ENCODE data around the gene KDM2B. TPM values are rescaled to one million over a fixed set of nuclear protein-coding genes. Genes with fewer than 3 reads are reported as not detected.

The KDM2B gene
- total and polyA plus RNA-seq, 2 experiments from 2014 or later = 59.4 to 161 TPM

- no peaks in the 10 kb centered on the region for H3K27me3 ChIP-seq (ENCODE audit: insufficient read depth)
- TF ChIP-seq STAT1 (IDR thresholded peaks at IDR 0.05; ENCODE audit: unreplicated experiment) = no peak
- TF ChIP-seq EZH2phosphoT487 (IDR thresholded peaks at IDR 0.05; ENCODE audit: unreplicated experiment) = no peak
- TF ChIP-seq, protein P1, sequence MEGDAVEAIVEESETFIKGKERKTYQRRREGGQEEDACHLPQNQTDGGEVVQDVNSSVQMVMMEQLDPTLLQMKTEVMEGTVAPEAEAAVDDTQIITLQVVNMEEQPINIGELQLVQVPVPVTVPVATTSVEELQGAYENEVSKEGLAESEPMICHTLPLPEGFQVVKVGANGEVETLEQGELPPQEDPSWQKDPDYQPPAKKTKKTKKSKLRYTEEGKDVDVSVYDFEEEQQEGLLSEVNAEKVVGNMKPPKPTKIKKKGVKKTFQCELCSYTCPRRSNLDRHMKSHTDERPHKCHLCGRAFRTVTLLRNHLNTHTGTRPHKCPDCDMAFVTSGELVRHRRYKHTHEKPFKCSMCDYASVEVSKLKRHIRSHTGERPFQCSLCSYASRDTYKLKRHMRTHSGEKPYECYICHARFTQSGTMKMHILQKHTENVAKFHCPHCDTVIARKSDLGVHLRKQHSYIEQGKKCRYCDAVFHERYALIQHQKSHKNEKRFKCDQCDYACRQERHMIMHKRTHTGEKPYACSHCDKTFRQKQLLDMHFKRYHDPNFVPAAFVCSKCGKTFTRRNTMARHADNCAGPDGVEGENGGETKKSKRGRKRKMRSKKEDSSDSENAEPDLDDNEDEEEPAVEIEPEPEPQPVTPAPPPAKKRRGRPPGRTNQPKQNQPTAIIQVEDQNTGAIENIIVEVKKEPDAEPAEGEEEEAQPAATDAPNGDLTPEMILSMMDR (conservative IDR thresholded peaks at IDR 0.05; ENCODE audit: low read depth in 2 of 2) = no peak
- no peak for TF ChIP-seq POLR2AphosphoS5 (IDR thresholded peaks at IDR 0.05; ENCODE audit: low read depth)
- TF ChIP-seq, protein P2, sequence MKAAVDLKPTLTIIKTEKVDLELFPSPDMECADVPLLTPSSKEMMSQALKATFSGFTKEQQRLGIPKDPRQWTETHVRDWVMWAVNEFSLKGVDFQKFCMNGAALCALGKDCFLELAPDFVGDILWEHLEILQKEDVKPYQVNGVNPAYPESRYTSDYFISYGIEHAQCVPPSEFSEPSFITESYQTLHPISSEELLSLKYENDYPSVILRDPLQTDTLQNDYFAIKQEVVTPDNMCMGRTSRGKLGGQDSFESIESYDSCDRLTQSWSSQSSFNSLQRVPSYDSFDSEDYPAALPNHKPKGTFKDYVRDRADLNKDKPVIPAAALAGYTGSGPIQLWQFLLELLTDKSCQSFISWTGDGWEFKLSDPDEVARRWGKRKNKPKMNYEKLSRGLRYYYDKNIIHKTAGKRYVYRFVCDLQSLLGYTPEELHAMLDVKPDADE (IDR thresholded peaks at IDR 0.05) = no peak
- no peak for TF ChIP-seq REST (IDR thresholded peaks at IDR 0.05; ENCODE audit: unreplicated experiment)
- TF ChIP-seq ZNF462 (CRISPR knock-in tag; IDR thresholded peaks at IDR 0.05) = no peak
- no peak for TF ChIP-seq ZNF114 (CRISPR knock-in tag; IDR thresholded peaks at IDR 0.05)
- no peak for TF ChIP-seq ZNF331 (CRISPR knock-in tag; IDR thresholded peaks at IDR 0.05; ENCODE audit: low read depth)
- no peak for TF ChIP-seq EZH2 (IDR thresholded peaks at IDR 0.05; ENCODE audit: low read depth, unreplicated experiment)
- TF ChIP-seq JUNB (IDR thresholded peaks at IDR 0.05; ENCODE audit: unreplicated experiment) = no peak
- TF ChIP-seq CREB1 (CRISPR knock-in tag; IDR thresholded peaks at IDR 0.05; ENCODE audit: low read depth) = no peak
- TF ChIP-seq NANOG (IDR thresholded peaks at IDR 0.05; ENCODE audit: borderline replicate concordance) = no peak
- peaks cover 20% of the 10 kb centered on the region for H3K4me1 Mint-ChIP-seq
- peaks cover 12% of the 10 kb centered on the region; the same call in 1 of the 2 replicates for H3K4me1 ChIP-seq (ENCODE audit: insufficient read depth)
- H3F3A ChIP-seq (replicated peaks; ENCODE audit: low read depth) = peaks cover 20% of the 10 kb centered on the region; the same call in 1 of the 2 replicates
- no peak overlapping the region for H2AFZ ChIP-seq
- no peak overlapping the region for H3K4me3 Mint-ChIP-seq
- peaks cover 71% of the 10 kb centered on the region for H3K79me2 ChIP-seq (replicated peaks; ENCODE audit: insufficient read depth)
- 0 out of 2 replicates have a peak, but pooled peaks cover 3% of the 10 kb centered on the region for H3K36me3 ChIP-seq (ENCODE audit: insufficient read depth)
- H3K27me3 Mint-ChIP-seq (ENCODE audit: insufficient read depth, low read depth, poor library complexity) = peaks cover 9% of the 10 kb centered on the region
- no peak for DNase-seq (ENCODE audit: low spot score)
- no peaks in the 10 kb centered on the region for H3K9me2 ChIP-seq (ENCODE audit: insufficient read depth)
- H4K20me1 ChIP-seq (replicated peaks; ENCODE audit: insufficient read depth) = peaks cover 40% of the 10 kb centered on the region
- peaks cover 17% of the 10 kb centered on the region for H3K36me3 Mint-ChIP-seq (ENCODE audit: low read depth)
- no peak overlapping the region for H3K27ac ChIP-seq (ENCODE audit: low read depth)
- H3K4me2 ChIP-seq = no peak overlapping the region
- no peaks in the 10 kb centered on the region; the same call in 2 of the 3 replicates for H3K9me3 Mint-ChIP-seq
- H3K27ac Mint-ChIP-seq = no peak overlapping the region
- ATAC-seq = no peak
- H3K4me3 ChIP-seq = no peak overlapping the region
Observed at GRCh38 chr12:121464331-121464730, 116.5 kb downstream of the KDM2B start.

Data from GM23338 (cell line).